ENCODE data around the gene RRAS2. TPM values are rescaled to one million over a fixed set of nuclear protein-coding genes. Genes with fewer than 3 reads are reported as not detected.

Gene RRAS2
- total and polyA plus RNA-seq, 2 of the 4 experiments (the other 2 are of a cell fraction) = 85.5 to 106 TPM

GRCh38 chr11:14357881-14358728, 878 bp downstream of the RRAS2 start:
- Histone ChIP-seq H3K18ac (ENCODE audit: low read depth, low read length) (peak overlapping the region; percentile 24), H2AK5ac (ENCODE audit: low read depth, low read length) (peak overlapping the region; percentile 56), H4K8ac (ENCODE audit: low read depth in 2 of 2, low read length in 2 of 2) (peak overlapping the region; percentile 18 to 24; a peak in 1 of 4 replicates), H3K36me3 (ENCODE audit: control insufficient read depth, insufficient read depth, low read length) (no peaks in the 10 kb centered on the region; the same call in 1 of the 2 replicates), H3K4me3 (ENCODE audit: insufficient read depth, low read depth, low read length) (peak overlapping the region; percentile 73), H3K4me1 (ENCODE audit: control insufficient read depth, insufficient read depth, low read length) (peaks cover 3% of the 10 kb centered on the region; the same call in 1 of the 2 replicates), H3K9me3 (ENCODE audit: control insufficient read depth, insufficient read depth, low read length) (no peaks in the 10 kb centered on the region), H3K27me3 (ENCODE audit: control insufficient read depth, insufficient read depth, low read length) (no peaks in the 10 kb centered on the region), H2BK15ac (ENCODE audit: low read depth, low read length) (peak overlapping the region; percentile 38; the same call in 2 of the 3 replicates), H3K56ac (ENCODE audit: extremely low read depth, insufficient read depth, low read length) (peak overlapping the region; percentile 81), H4K91ac (ENCODE audit: insufficient read depth, low read depth, low read length) (peak overlapping the region; percentile 19; the same call in 1 of the 2 replicates), H4K5ac (ENCODE audit: low read depth, low read length) (no peak overlapping the region), H3K4me2 (ENCODE audit: low read depth, low read length) (peak overlapping the region; percentile 88), H2BK5ac (ENCODE audit: low read depth, low read length, poor library complexity, severe bottlenecking) (peak overlapping the region; percentile 76), H3K23ac (ENCODE audit: low read depth, low read length) (peak overlapping the region; percentile 94), H2AK9ac (replicated peaks; ENCODE audit: low read depth, low read length, poor library complexity) (peak overlapping the region; percentile 90), H3K79me1 (ENCODE audit: low read depth in 1 of 2, low read length in 2 of 2) (peaks cover 3 to 48% of the 10 kb centered on the region in 2 experiments; a peak in 3 of 4 replicates), H3K27ac (ENCODE audit: insufficient read depth, low read length) (peak overlapping the region; percentile 80), H4K20me1 (ENCODE audit: insufficient read depth, low read length) (peaks cover 41% of the 10 kb centered on the region), H3K9me1 (ENCODE audit: insufficient read depth, low read length) (peaks cover 8% of the 10 kb centered on the region), H2BK120ac (ENCODE audit: low read depth, low read length) (peak overlapping the region; percentile 62), H2AFZ (replicated peaks; ENCODE audit: low read length, poor library complexity) (peak overlapping the region; percentile 87), H2BK20ac (ENCODE audit: low read depth, low read length) (peak overlapping the region; percentile 42; the same call in 1 of the 2 replicates), H3K4ac (ENCODE audit: low read depth, low read length) (peak overlapping the region; percentile 88), H3K14ac (replicated peaks; ENCODE audit: low read depth, low read length) (peak overlapping the region; percentile 96), H3K9ac (ENCODE audit: low read depth, low read length) (peak overlapping the region; percentile 95)
- ATAC-seq (ENCODE audit: low read depth) (peak; percentile 85), DNase-seq (peak; percentile 54)
- dilution Hi-C loops (cut with HindIII; ENCODE audit: low sequenced_read_pairs, unreplicated experiment) = no loop called here
- BruUV-seq (replicated peaks) = no TSS peak
- WGBS, 2 experiments (ENCODE audit: extremely low coverage in 2 of 2, insufficient read length in 1 of 2) = 0% methylated on average over 12 of the region's 73 CpGs; no CpG with 5 or more reads in 1 of the 2 experiments
- ChIA-PET CTCF (interaction anchor here (0.6 to 1.2 kb wide), 4 partner anchors 11 to 102 kb away, joined by 3 to 4 read pairs (median 4); no protein-coding TSS in a partner anchor), POLR2A (ENCODE audit: unreplicated experiment) (interaction anchor here (0.6 to 1.1 kb wide), 3 partner anchors 12 to 64 kb away, joined by 3 to 5 read pairs (median 3); no protein-coding TSS in a partner anchor)
- intact Hi-C loops (cut with micrococcal nuclease) = loop anchor here (2.0 kb wide), 3 partner anchors 57 to 97 kb away; no protein-coding TSS in a partner anchor
- TF ChIP-seq RAD21 (IDR thresholded peaks at IDR 0.05; ENCODE audit: low read length) (peak; percentile 24; the same call in 1 of the 2 replicates), MAFK (IDR thresholded peaks at IDR 0.05; ENCODE audit: low read depth, low read length) (no peak), USF2 (IDR thresholded peaks at IDR 0.05; ENCODE audit: low read depth, low read length) (no peak), CEBPB (IDR thresholded peaks at IDR 0.05; ENCODE audit: low read depth, low read length) (no peak), MXI1 (IDR thresholded peaks at IDR 0.05; ENCODE audit: borderline replicate concordance, low read depth, low read length) (peak; percentile 74; the same call in 1 of the 2 replicates)
- in situ Hi-C loops (cut with MboI; ENCODE audit: low sequenced_read_pairs) = no loop called here
